Colon (tissue), 2 donors: ENCODE measurements around the gene CSF1.
"Not testable (repeated sequence)": the region's sequence is repeated elsewhere in the genome, so short reads cannot be mapped to it uniquely, and the experiment has no call there.

Experiments
- FAIRE-seq: peaks from 2 replicates; lab custom pipeline; 2012; peaks lifted over from hg19 to GRCh38; lab: Jason Lieb, UNC
- donor health status: control.
- donor health status: control.

Gene CSF1

GRCh38 chr1:109910123-109910962 lies at the start of gene CSF1:
Gene CSF1, plus strand, starts transcription at chr1:109910849. Its CDS starts 175 bp downstream, at chr1:109911024.
- no peak for FAIRE-seq

GRCh38 chr1:109861616-109862015 lies 49.0 kb upstream of the CSF1 start:
- FAIRE-seq: not testable (repeated sequence)

- no peak for FAIRE-seq
Measured at GRCh38 chr1:109863667-109864046, 47.0 kb upstream of the CSF1 start.

GRCh38 chr1:109864047-109864822 lies 46.4 kb upstream of the CSF1 start:
- FAIRE-seq: no peak

GRCh38 chr1:109864930-109865612 lies 45.6 kb upstream of the CSF1 start:
- no peak for FAIRE-seq

GRCh38 chr1:109866071-109866470 lies 44.6 kb upstream of the CSF1 start:
- FAIRE-seq: no peak

GRCh38 chr1:109873278-109874175 lies 37.1 kb upstream of the CSF1 start:
- FAIRE-seq: no peak

GRCh38 chr1:109874445-109874844 lies 36.2 kb upstream of the CSF1 start:
- no peak for FAIRE-seq

GRCh38 chr1:109875874-109876273 lies 34.8 kb upstream of the CSF1 start:
- no peak for FAIRE-seq

GRCh38 chr1:109876617-109877316 lies 33.9 kb upstream of the CSF1 start:
- FAIRE-seq: no peak

GRCh38 chr1:109877317-109877771 lies 33.3 kb upstream of the CSF1 start:
- no peak for FAIRE-seq

- no peak for FAIRE-seq
Measured at GRCh38 chr1:109877776-109878175, 32.9 kb upstream of the CSF1 start.

GRCh38 chr1:109878531-109879104 lies 32.0 kb upstream of the CSF1 start:
- FAIRE-seq: no peak

- FAIRE-seq: not testable (repeated sequence)
Measured at GRCh38 chr1:109879371-109879770, 31.3 kb upstream of the CSF1 start.

GRCh38 chr1:109879881-109880525 lies 30.6 kb upstream of the CSF1 start:
- no peak for FAIRE-seq

- no peak for FAIRE-seq
Measured at GRCh38 chr1:109880971-109881894, 29.4 kb upstream of the CSF1 start.

- FAIRE-seq: no peak
Measured at GRCh38 chr1:109881906-109882287, 28.8 kb upstream of the CSF1 start.

- FAIRE-seq: no peak
Measured at GRCh38 chr1:109882288-109883245, 28.1 kb upstream of the CSF1 start.
